ENCODE data around the gene RASL12.

DNA sequence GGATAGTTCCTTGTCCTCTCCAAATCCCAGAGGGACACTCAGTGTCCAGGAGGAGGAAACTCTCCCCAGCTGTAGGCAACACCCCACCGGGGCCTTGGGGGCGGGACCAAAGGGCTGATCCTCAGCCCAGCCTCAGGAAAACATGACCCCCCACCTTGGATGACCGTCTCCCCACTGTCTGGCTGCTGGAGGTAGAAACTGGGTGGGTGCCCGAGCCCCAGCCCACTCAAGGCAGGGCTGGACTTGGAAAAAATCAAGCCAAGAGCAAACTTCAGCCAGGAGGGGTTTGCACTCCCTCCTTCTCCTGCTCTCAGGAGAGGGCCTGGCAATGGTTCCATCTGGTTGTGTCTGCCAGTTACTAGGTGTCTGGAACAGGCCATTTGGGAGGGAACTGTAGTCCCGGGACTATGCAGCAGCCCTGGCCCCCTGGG, 3.6 kb upstream of the RASL12 start:
- TF ChIP-seq CTCF (IDR thresholded peaks at IDR 0.05; ENCODE audit: insufficient read depth, low read length) (no peak), POLR2AphosphoS5 (IDR thresholded peaks at IDR 0.05; ENCODE audit: low read depth) (no peak)
